ENCODE measurements around the gene PHF5A. TPM values are rescaled to one million over a fixed set of nuclear protein-coding genes. Genes with fewer than 3 reads are reported as not detected.

The PHF5A gene
- total and polyA plus RNA-seq, 2 of the 8 experiments (the other 6 are each of a cell fraction or from before 2014, with no cell fraction given), result 119 to 135 TPM

DNA sequence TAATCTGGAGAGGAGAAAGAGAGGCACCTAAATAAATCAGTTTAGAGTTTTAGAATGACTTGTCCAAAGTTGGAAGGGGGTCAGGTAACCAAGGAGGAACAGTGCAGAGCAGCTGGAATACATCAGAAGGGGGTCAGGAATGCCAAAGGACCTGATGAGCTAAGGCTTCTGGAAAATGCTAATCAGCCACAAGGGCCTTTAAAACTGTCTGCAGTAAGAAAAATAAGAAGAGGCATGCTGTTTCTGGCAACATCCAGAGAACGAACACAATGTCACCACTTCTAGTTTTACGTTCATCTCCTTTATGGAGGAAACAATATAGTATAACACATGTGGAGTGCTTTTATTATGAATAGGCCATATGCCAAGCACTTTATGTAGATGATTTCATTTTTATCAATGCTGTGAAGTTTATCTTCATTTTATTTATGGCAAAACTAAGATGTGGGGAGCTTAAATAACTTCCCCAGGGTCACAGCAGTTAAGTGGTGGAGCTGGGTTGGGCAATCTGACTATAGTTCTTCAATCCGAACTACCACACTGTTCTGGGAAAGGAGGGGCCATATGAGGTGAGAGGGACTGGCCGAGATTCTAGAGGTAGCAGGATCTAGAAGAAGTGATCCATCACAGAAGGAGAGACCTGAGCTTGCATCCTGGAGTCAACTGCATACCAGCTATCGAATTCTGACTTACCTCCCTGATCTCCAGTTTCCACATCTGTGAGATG, 23.0 kb upstream of the PHF5A start (continued):
- TF ChIP-seq CTBP2 (IDR thresholded peaks at IDR 0.05; ENCODE audit: borderline replicate concordance, insufficient read depth, insufficient read length, low read length) (no peak), SP1 (IDR thresholded peaks at IDR 0.05; ENCODE audit: low read depth, low read length) (no peak), CHD2 (IDR thresholded peaks at IDR 0.05; ENCODE audit: low read length) (no peak), POU5F1 (IDR thresholded peaks at IDR 0.05; ENCODE audit: low read depth, low read length) (no peak), CREB1 (IDR thresholded peaks at IDR 0.05) (no peak), KDM4A (IDR thresholded peaks at IDR 0.05; ENCODE audit: low read depth, low read length, severe bottlenecking) (no peak), MAFK (IDR thresholded peaks at IDR 0.05; ENCODE audit: low read depth, low read length) (no peak), CBX8 (IDR thresholded peaks at IDR 0.05; ENCODE audit: borderline replicate concordance, low read depth, low read length) (no peak), JUND (IDR thresholded peaks at IDR 0.05; ENCODE audit: low read length) (no peak), SP4 (IDR thresholded peaks at IDR 0.05; ENCODE audit: low read length) (no peak)

All from H1 (cell line).